HTERT RPE-1 (cell line): ENCODE results near the gene MMP26.
"Not testable (repeated sequence)": the region's sequence is repeated elsewhere in the genome, so short reads cannot be mapped to it uniquely, and the experiment has no call there.

Experiments used
- in situ Hi-C: fragments of 300-500 bp; cut with MboI; formaldehyde crosslinking; loops from 4 replicates; pipeline ENCODE4 v1.14.3; 2020; ENCODE audit warnings: low sequenced_read_pairs

The MMP26 gene

DNA sequence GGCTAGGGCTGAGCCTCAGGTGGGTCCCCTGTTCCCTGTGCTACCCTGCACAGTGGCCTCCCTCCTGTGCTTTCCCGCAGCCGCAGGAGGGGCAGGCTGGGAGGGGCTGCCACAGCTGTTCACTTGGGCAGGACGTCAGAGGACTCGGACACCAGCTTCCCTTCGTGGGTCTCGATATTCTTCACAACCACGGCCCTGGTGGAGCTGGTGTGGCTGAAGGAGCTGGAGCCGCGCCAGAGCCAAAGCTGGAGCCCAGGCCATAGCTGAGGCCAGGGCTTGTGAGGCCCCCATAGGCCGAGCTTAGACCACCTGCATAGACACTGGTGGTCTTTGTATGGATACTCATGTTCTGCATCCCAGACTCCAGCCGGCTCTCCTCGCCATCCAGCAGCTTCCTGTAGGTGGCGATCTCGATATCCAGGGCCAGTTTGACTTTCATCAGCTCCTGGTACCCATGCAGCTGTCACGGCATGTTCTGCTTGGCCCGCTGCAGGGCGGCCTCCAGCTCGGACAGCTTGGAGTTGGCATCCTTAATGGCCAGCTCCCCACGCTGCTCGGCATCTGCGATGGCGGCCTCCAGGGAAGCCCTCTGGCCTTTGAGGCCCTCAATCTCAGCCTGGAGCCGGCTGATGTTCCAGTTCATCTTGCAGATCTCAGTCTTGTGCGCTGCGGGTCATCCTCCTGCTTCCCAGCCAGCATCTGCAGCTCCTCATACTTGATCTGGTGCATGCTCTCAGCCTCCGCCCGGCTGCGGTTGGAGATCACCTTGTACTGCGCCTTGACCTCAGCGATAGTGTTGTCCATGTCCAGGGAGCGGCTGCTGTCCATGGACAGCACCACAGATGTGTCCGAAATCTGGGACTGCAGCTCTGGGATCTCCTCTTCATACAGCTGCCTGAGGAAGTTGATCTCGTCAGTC, 18.3 kb downstream of the MMP26 start:
- in situ Hi-C loops: not testable (repeated sequence)

DNA sequence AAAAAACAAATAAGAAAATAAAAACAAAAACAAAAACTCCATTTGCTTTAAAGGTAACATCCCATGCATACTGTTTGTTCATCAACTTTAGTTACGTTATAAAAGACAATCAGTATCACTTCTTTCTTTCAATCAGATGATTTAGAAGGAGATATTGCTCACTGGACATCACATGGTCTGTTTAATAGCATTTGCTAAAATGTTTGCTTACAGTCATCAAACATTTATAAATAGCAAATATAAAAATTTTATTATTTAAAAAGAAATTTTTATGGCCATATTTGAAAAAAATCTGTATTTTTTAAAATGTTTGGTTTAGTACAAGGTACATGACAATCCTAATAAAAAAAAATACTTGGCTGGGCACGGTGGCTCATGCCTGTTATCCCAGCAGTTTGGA, 22.6 kb downstream of the MMP26 start:
- in situ Hi-C loops: no loop called here

DNA sequence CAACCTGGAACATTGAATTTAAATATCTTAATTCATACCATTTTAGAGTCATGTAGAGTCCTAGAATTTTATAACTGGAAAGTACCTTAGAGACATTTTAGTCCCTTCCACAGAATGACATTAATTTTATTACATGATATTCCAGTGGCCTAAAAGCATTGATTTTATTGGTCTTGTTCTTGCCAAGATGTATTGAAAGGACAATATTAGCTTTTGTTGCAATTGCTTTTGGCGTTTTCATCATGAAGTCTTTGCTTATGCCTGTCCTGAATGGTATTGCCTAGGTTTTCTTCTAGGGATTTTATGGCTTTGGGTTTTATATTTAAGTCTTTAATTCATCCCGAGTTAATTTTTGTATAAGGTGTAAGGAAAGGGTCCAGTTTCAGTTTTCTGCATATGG, 36.2 kb downstream of the MMP26 start:
- in situ Hi-C loops: no loop called here

DNA sequence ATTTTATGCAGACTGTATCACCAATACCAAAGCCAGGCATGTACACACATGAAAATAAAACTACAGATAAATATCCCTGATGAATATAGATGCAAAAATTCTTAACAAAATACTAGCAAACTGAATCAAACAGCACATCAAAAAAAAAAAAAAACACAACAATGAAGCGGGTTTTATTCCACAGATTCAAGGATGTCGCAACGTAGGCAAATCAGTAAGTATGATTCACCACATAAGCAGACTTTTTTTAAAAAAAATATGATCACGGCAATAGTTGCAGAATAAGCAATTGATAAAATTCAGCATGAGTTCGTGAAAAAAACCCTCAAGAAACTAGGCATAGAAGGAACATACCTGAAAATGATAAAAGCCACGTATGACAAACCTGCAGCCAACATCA, 43.9 kb downstream of the MMP26 start:
- in situ Hi-C loops: no loop called here

DNA sequence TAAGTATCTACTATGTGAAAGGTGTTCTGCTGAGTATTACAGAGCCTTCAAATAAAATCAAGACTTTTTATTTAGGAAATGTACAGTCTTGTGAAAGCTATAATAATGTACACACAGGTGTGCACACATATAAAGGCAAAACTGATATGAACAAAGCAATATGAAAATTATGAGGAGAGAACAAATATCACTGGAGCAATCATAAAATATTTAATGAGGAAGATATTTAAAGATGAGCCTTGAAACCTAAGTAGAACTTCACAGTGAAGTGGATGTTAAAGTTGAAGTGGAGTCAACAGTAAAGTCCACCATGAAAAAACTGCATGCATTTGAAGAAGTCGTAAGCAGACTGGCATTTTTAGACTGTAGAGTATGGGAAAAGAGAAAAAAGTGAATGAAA, 46.6 kb downstream of the MMP26 start:
- in situ Hi-C loops: no loop called here
